ENCODE data around the gene KIF16B. TPM values are rescaled to one million over a fixed set of nuclear protein-coding genes. Genes with fewer than 3 reads are reported as not detected.

KIF16B gene
- total and polyA plus RNA-seq, 9 of the 15 experiments (the other 6 are each of a cell fraction or from before 2014, with no cell fraction given): 1.00 to 10.6 (median 8.5) TPM

- in situ Hi-C loops (cut with MboI): no loop called here
- TF ChIP-seq ATF3 (IDR thresholded peaks at IDR 0.05) (0 out of 2 replicates have a peak, but pooled peaks have one; percentile 25), ATF3 (CRISPR knock-in tag; conservative IDR thresholded peaks at IDR 0.05) (no peak), TAL1 (IDR thresholded peaks at IDR 0.05) (no peak)
- CTCF ChIA-PET (ENCODE audit: low intra/inter-chr PET ratio): no interaction called here
- H3K36me3 ChIP-seq (ENCODE audit: control insufficient read depth, insufficient read depth, low read length): 0 out of 3 replicates have a peak, but pooled peaks cover 3% of the 10 kb centered on the region
- H3K4me2 ChIP-seq (ENCODE audit: insufficient read depth, low read length): no peak overlapping the region
- no peaks in the 10 kb centered on the region for H3K9me1 ChIP-seq (ENCODE audit: control insufficient read depth, insufficient read depth, low read length)
- intact Hi-C loops (cut with micrococcal nuclease): no loop called here
- no peaks in the 10 kb centered on the region for H3K79me2 ChIP-seq (ENCODE audit: control insufficient read depth, insufficient read depth, low read length)
- DNase-seq (ENCODE audit: extremely low read depth in 1 of 4, low spot score in 3 of 4) (no peak), ATAC-seq (no peak), FAIRE-seq (no peak)
- no peaks in the 10 kb centered on the region for H3K9me3 ChIP-seq (replicated peaks; ENCODE audit: control insufficient read depth, insufficient read depth, low read depth, low read length)
- no TSS peak for BruUV-seq (replicated peaks)
- no peak overlapping the region for H2AFZ ChIP-seq (ENCODE audit: low read depth, low read length)
- no peaks in the 10 kb centered on the region for H3K27me3 ChIP-seq (ENCODE audit: control insufficient read depth in 2 of 2, insufficient read depth in 2 of 2, low read length in 2 of 2)
- H3K4me1 ChIP-seq (replicated peaks in 1 of 2; ENCODE audit: control insufficient read depth in 2 of 2, insufficient read depth in 2 of 2, low read length in 2 of 2): no peaks in the 10 kb centered on the region
- POLR2A ChIA-PET: no interaction called here
- no peaks in the 10 kb centered on the region for H4K20me1 ChIP-seq (replicated peaks; ENCODE audit: control insufficient read depth, insufficient read depth, low read length)
- no peak overlapping the region for H3K4me3 ChIP-seq
- H3K27ac ChIP-seq (ENCODE audit: extremely low read depth, low read depth, low read length): no peak overlapping the region
- no peak overlapping the region for H3K9ac ChIP-seq (ENCODE audit: insufficient read depth in 1 of 2, low read depth in 2 of 2, low read length in 2 of 2)
- whole genome bisulfite sequencing (ENCODE audit: insufficient coverage, low coverage, missing lambda C conversion rate): 65% methylated on average over 10 of the region's 11 CpGs
Observed at GRCh38 chr20:16368645-16369292, 204.5 kb downstream of the KIF16B start.

DNA sequence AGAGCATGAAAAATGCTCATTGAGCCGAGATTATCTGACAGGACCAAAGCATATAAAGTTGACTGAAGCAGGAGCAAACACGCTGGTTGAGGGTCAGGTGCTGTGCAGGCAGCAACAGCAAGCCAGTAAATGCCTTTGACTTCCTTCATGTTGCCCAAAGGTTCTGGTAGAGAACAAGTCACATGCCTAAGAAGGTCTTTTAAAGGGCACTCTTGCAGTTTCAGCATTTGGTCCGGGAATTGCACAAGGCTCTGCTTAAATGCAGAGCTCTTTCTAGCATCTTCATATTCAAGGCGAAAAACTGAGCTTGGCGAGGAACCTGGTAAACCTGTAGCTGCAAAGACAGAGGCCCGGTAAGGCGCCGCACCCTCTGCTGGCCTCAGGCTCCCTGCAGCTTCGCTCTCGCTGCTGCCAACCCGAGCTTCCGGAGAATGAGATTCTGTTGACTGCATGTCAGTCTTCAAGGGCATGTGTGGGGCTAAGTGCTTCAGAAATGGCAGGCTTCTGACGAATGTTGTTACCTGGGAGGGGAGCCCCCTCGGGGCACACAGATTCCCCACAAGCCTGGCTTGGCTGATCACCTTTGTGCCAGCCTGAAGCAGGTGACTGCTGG is 205.2 kb downstream of the KIF16B start:
- no peak for ATAC-seq
- no peak for DNase-seq (ENCODE audit: extremely low read depth in 1 of 4, low spot score in 3 of 4)
- in situ Hi-C loops (cut with MboI) (no loop called here), intact Hi-C loops (cut with micrococcal nuclease) (no loop called here)
- 73% methylated on average over 11 of the region's 14 CpGs for WGBS (ENCODE audit: insufficient coverage, low coverage, missing lambda C conversion rate)
- Histone ChIP-seq H3K36me3 (ENCODE audit: control insufficient read depth, insufficient read depth, low read length) (0 out of 3 replicates have a peak, but pooled peaks cover 3% of the 10 kb centered on the region), H3K9me3 (replicated peaks; ENCODE audit: control insufficient read depth, insufficient read depth, low read depth, low read length) (no peaks in the 10 kb centered on the region), H2AFZ (ENCODE audit: low read depth, low read length) (no peak overlapping the region), H3K9me1 (ENCODE audit: control insufficient read depth, insufficient read depth, low read length) (no peaks in the 10 kb centered on the region), H3K4me3 (no peak overlapping the region), H4K20me1 (replicated peaks; ENCODE audit: control insufficient read depth, insufficient read depth, low read length) (no peaks in the 10 kb centered on the region), H3K79me2 (ENCODE audit: control insufficient read depth, insufficient read depth, low read length) (no peaks in the 10 kb centered on the region), H3K9ac (ENCODE audit: insufficient read depth in 1 of 2, low read depth in 2 of 2, low read length in 2 of 2) (no peak overlapping the region), H3K27me3 (ENCODE audit: control insufficient read depth in 2 of 2, insufficient read depth in 2 of 2, low read length in 2 of 2) (no peaks in the 10 kb centered on the region), H3K4me1 (replicated peaks in 1 of 2; ENCODE audit: control insufficient read depth in 2 of 2, insufficient read depth in 2 of 2, low read length in 2 of 2) (no peaks in the 10 kb centered on the region), H3K4me2 (ENCODE audit: insufficient read depth, low read length) (no peak overlapping the region), H3K27ac (ENCODE audit: extremely low read depth, low read depth, low read length) (no peak overlapping the region)
- ChIA-PET CTCF (ENCODE audit: low intra/inter-chr PET ratio) (no interaction called here), POLR2A (no interaction called here)
- FAIRE-seq: no peak
- BruUV-seq (replicated peaks): no TSS peak
- TF ChIP-seq CREB3 (tag; conservative IDR thresholded peaks at IDR 0.05; ENCODE audit: low read depth): no peak
- no peak for TF ChIP-seq PHB2 (IDR thresholded peaks at IDR 0.05; ENCODE audit: low read depth)
- TF ChIP-seq NFYB (IDR thresholded peaks at IDR 0.05; ENCODE audit: extremely low read depth, insufficient read length): no peak
- no peak for TF ChIP-seq MCM7 (IDR thresholded peaks at IDR 0.05)
- no peak for TF ChIP-seq SNIP1 (IDR thresholded peaks at IDR 0.05; ENCODE audit: low read depth)
- no peak for TF ChIP-seq NELFE (IDR thresholded peaks at IDR 0.05; ENCODE audit: insufficient read depth, insufficient read length)
- TF ChIP-seq ARHGAP35 (IDR thresholded peaks at IDR 0.05; ENCODE audit: partially characterized antibody): no peak
